NT2/D1 (cell line): ENCODE results near the gene SEPTIN8.

Experiments used
- YY1 ChIP-seq: IDR thresholded peaks from 2 replicates; pipeline ENCODE4 v1.6.1; 2011; ENCODE audit not compliant: insufficient read length, insufficient read depth
- ZNF274 ChIP-seq: IDR thresholded peaks from 2 replicates; pipeline ENCODE4 v1.6.1; 2011; ENCODE audit warnings: mild to moderate bottlenecking, low read depth, low read length

DNA sequence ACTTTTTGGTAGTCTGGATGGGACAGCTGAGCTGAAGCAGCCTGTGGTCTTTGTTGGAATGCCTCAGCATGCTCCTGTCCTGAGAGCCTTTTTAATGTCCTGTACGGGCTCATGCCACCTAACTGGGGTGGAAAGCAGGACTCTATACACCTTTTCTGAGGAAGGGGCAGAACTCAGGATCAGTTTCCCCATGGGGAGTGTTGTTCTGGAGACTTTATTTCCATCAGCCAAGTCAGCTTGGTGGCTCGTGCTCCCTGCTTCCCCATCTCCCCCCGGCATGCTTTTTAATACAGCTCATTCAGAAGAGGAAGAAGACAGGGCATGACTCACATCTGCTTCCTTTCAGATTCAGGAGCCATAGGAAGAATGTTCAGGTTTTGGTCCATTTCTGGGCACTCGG, 5.1 kb upstream of the SEPTIN8 start:
- TF ChIP-seq YY1 (no peak), ZNF274 (no peak)
